IMR-90 (cell line): Measurements from ENCODE around the gene ANK2. TPM values are rescaled to one million over a fixed set of nuclear protein-coding genes. Genes with fewer than 3 reads are reported as not detected.

ENCODE experiments used
- ATAC-seq: fragments of 200-7000 bp; cut with Tn5 transposase; 2 replicates; pipeline ENCODE4 v1.9.1; 2020; ENCODE audit warnings: low read depth, mild to moderate bottlenecking, moderate library complexity
- BruUV-seq: library from RNA; stranded (reverse); fragments of 400-500 nt; replicated peaks from 2 replicates; lab custom pipeline; 2021; lab: Mats Ljungman, UMichigan
- CTCF ChIA-PET: fragments of 300-600 bp; formaldehyde crosslinking; extraction: SDS; loops from one replicate; lab custom pipeline; 2021; ENCODE audit warnings: antibody characterized with exemption; lab: Yijun Ruan, JAX
- POLR2A ChIA-PET: fragments of 300-600 bp; sonication (Branson Sonifier 250); formaldehyde crosslinking; loops from one replicate; lab custom pipeline; 2022; ENCODE audit warnings: antibody characterized with exemption; ENCODE audit not compliant: unreplicated experiment; lab: Charles Lee
- DNase-seq: peaks from one replicate; pipeline ENCODE4 v3.0.0; 2013
- H2AFZ ChIP-seq: replicated peaks from 2 replicates; pipeline ENCODE3; 2013; ENCODE audit warnings: low read length, mild to moderate bottlenecking; ENCODE audit not compliant: poor library complexity
- H2AK5ac ChIP-seq: 2 replicates; pipeline ENCODE4 v1.6.1; 2013; ENCODE audit warnings: low read depth, low read length, inconsistent platforms
- H2AK9ac ChIP-seq: replicated peaks from 2 replicates; pipeline ENCODE3; 2013; ENCODE audit warnings: mild to moderate bottlenecking, low read depth, low read length, moderate library complexity; ENCODE audit not compliant: poor library complexity
- H2BK120ac ChIP-seq: 2 replicates; pipeline ENCODE4 v1.6.1; 2013; ENCODE audit warnings: low read depth, low read length, inconsistent platforms
- H2BK15ac ChIP-seq: 3 replicates; pipeline ENCODE4 v1.6.1; 2013; ENCODE audit warnings: low read depth, low read length, inconsistent platforms
- H2BK20ac ChIP-seq: 2 replicates; pipeline ENCODE4 v1.6.1; 2013; ENCODE audit warnings: low read depth, mild to moderate bottlenecking, inconsistent platforms, low read length, moderate library complexity
- H2BK5ac ChIP-seq: 2 replicates; pipeline ENCODE4 v1.6.1; 2013; ENCODE audit warnings: mild to moderate bottlenecking, low read depth, low read length, inconsistent platforms; ENCODE audit not compliant: poor library complexity, severe bottlenecking
- H3K14ac ChIP-seq: replicated peaks from 2 replicates; pipeline ENCODE4 v1.6.1; 2013; ENCODE audit warnings: low read depth, low read length, inconsistent platforms
- H3K18ac ChIP-seq: 2 replicates; pipeline ENCODE4 v1.6.1; 2013; ENCODE audit warnings: low read depth, low read length, control low read depth
- H3K23ac ChIP-seq: 2 replicates; pipeline ENCODE4 v1.6.1; 2013; ENCODE audit warnings: low read depth, low read length, inconsistent platforms
- H3K27ac ChIP-seq: 2 replicates; pipeline ENCODE4 v1.5.1; 2013; ENCODE audit warnings: mild to moderate bottlenecking, control low read depth, low read length; ENCODE audit not compliant: insufficient read depth
- H3K27me3 ChIP-seq: 2 replicates; pipeline ENCODE4 v1.6.1; 2013; ENCODE audit warnings: low read length; ENCODE audit not compliant: control insufficient read depth, insufficient read depth
- H3K36me3 ChIP-seq: 2 replicates; pipeline ENCODE4 v1.6.1; 2013; ENCODE audit warnings: low read length, mixed read lengths; ENCODE audit not compliant: control insufficient read depth, insufficient read depth
- H3K4ac ChIP-seq: 2 replicates; pipeline ENCODE4 v1.6.1; 2013; ENCODE audit warnings: low read depth, low read length, inconsistent platforms
- H3K4me1 ChIP-seq: 2 replicates; pipeline ENCODE4 v1.6.1; 2013; ENCODE audit warnings: low read length, mixed read lengths; ENCODE audit not compliant: control insufficient read depth, insufficient read depth
- H3K4me2 ChIP-seq: 2 replicates; pipeline ENCODE4 v1.6.1; 2013; ENCODE audit warnings: low read depth, mild to moderate bottlenecking, control low read depth, low read length, moderate library complexity
- H3K4me3 ChIP-seq: 2 replicates; pipeline ENCODE4 v1.5.1; 2013; ENCODE audit warnings: low read depth, mild to moderate bottlenecking, control low read depth, low read length, moderate library complexity; ENCODE audit not compliant: insufficient read depth
- H3K56ac ChIP-seq: 2 replicates; pipeline ENCODE4 v1.6.1; 2013; ENCODE audit warnings: low read length, inconsistent platforms; ENCODE audit not compliant: insufficient read depth; ENCODE audit errors: extremely low read depth
- H3K79me1 ChIP-seq, 2 experiments: 2 replicates each; pipeline ENCODE4 v1.6.1; 2013; ENCODE audit warnings: low read length in 2 of 2, inconsistent platforms in 1 of 2, low read depth in 1 of 2
- H3K9ac ChIP-seq: 2 replicates; pipeline ENCODE4 v1.6.1; 2013; ENCODE audit warnings: low read depth, low read length, control low read depth
- H3K9me1 ChIP-seq: 2 replicates; pipeline ENCODE4 v1.6.1; 2013; ENCODE audit warnings: low read length, inconsistent platforms; ENCODE audit not compliant: insufficient read depth
- H3K9me3 ChIP-seq: 2 replicates; pipeline ENCODE4 v1.6.1; 2013; ENCODE audit warnings: low read length; ENCODE audit not compliant: control insufficient read depth, insufficient read depth
- H4K20me1 ChIP-seq: 2 replicates; pipeline ENCODE4 v1.6.1; 2013; ENCODE audit warnings: low read length, inconsistent platforms; ENCODE audit not compliant: insufficient read depth
- H4K5ac ChIP-seq: 2 replicates; pipeline ENCODE4 v1.6.1; 2013; ENCODE audit warnings: mild to moderate bottlenecking, low read depth, low read length, control low read depth
- H4K8ac ChIP-seq, 2 experiments: 2 replicates each; pipeline ENCODE4 v1.6.1; 2013; ENCODE audit warnings: low read depth in 2 of 2, low read length in 2 of 2, control low read depth in 1 of 2, inconsistent platforms in 1 of 2
- H4K91ac ChIP-seq: 2 replicates; pipeline ENCODE4 v1.6.1; 2013; ENCODE audit warnings: low read depth, low read length, inconsistent platforms; ENCODE audit not compliant: insufficient read depth
- CEBPB ChIP-seq: IDR thresholded peaks from 2 replicates; pipeline ENCODE4 v1.6.1; 2012; ENCODE audit warnings: low read depth, low read length, improper control_type of control experiment
- CHD1 ChIP-seq: IDR thresholded peaks from 2 replicates; pipeline ENCODE4 v1.6.1; 2012; ENCODE audit warnings: low read depth, low read length, improper control_type of control experiment
- CTCF ChIP-seq: conservative IDR thresholded peaks from 2 replicates; pipeline ENCODE4 v1.5.1; 2012; ENCODE audit warnings: mild to moderate bottlenecking, low read depth, low read length, improper control_type of control experiment
- ELK1 ChIP-seq: fragments of 150-350 bp; IDR thresholded peaks from 2 replicates; pipeline ENCODE4 v1.6.1; 2016; ENCODE audit warnings: low read depth, mild to moderate bottlenecking, low read length, moderate library complexity, borderline replicate concordance
- MAZ ChIP-seq: IDR thresholded peaks from 2 replicates; pipeline ENCODE4 v1.6.1; 2012; ENCODE audit warnings: low read depth, mild to moderate bottlenecking, low read length, improper control_type of control experiment, moderate library complexity, borderline replicate concordance
- MXI1 ChIP-seq: IDR thresholded peaks from 2 replicates; pipeline ENCODE4 v1.6.1; 2012; ENCODE audit warnings: low read depth, mild to moderate bottlenecking, low read length, moderate library complexity, borderline replicate concordance
- NFE2L2 ChIP-seq: fragments of 150-350 bp; IDR thresholded peaks from 2 replicates; pipeline ENCODE4 v1.6.1; 2016; ENCODE audit warnings: low read depth, mild to moderate bottlenecking, low read length
- RCOR1 ChIP-seq: IDR thresholded peaks from 2 replicates; pipeline ENCODE4 v1.6.1; 2012; ENCODE audit warnings: mild to moderate bottlenecking, low read length, improper control_type of control experiment; ENCODE audit not compliant: insufficient replicate concordance
- RFX5 ChIP-seq: IDR thresholded peaks from 2 replicates; pipeline ENCODE4 v1.8.0; 2012; ENCODE audit warnings: low read depth, mild to moderate bottlenecking, low read length, moderate library complexity
- SMC3 ChIP-seq: fragments of 150-350 bp; IDR thresholded peaks from 2 replicates; pipeline ENCODE4 v1.6.1; 2016; ENCODE audit warnings: low read depth, mild to moderate bottlenecking, antibody characterized with exemption, low read length, moderate library complexity
- USF2 ChIP-seq: fragments of 150-350 bp; IDR thresholded peaks from 2 replicates; pipeline ENCODE4 v1.6.1; 2017; ENCODE audit warnings: mild to moderate bottlenecking, antibody characterized with exemption, low read length, low read depth
- WGBS, 2 experiments: methylation state at CpG; one replicate each; pipeline versions ENCODE4 v1.1.5 to v1.1.7; 2013; ENCODE audit warnings: missing lambda C conversion rate in 2 of 2; ENCODE audit not compliant: insufficient read length in 1 of 2; ENCODE audit errors: extremely low coverage in 2 of 2; 5-methylcytosine and 5-hydroxymethylcytosine counted together
- dilution Hi-C: fragments of 300-500 bp; cut with HindIII; formaldehyde crosslinking; loops from one replicate; pipeline ENCODE4 v1.14.3; 2018; ENCODE audit warnings: low sequenced_read_pairs; ENCODE audit not compliant: unreplicated experiment
- in situ Hi-C: fragments of 300-500 bp; cut with MboI; formaldehyde crosslinking; loops from 3 replicates; pipeline ENCODE4 v1.14.3; 2019; ENCODE audit warnings: low sequenced_read_pairs, inconsistent platforms, mixed read lengths
- intact Hi-C: fragments of 100-400 bp; cut with micrococcal nuclease; formaldehyde crosslinking; loops from 2 replicates; pipeline ENCODE4 v1.10.0; 2022
- polyA plus RNA-seq, 3 experiments: library from polyadenylated mRNA; depleted of rRNA; stranded (reverse); fragments of >200 nt; gene quantifications; 2 replicates each; pipeline ENCODE4 v1.2.3, GENCODE V29; 2012; ENCODE audit warnings: low replicate concordance in 1 of 3
- total RNA-seq: library from RNA; depleted of rRNA; stranded (reverse); fragments of >200 nt; gene quantifications from 2 replicates; pipeline ENCODE4 v1.2.3, GENCODE V29; 2012

The ANK2 gene
- total and polyA plus RNA-seq, 2 of the 4 experiments (the other 2 are of a cell fraction): 0.82 to 6.6 TPM

- 100% methylated on average over 1 of the region's 5 CpGs; no CpG with 5 or more reads in 1 of the 2 experiments for WGBS, 2 experiments
- no peak overlapping the region for H3K27ac ChIP-seq
- BruUV-seq: no TSS peak
- H2BK20ac ChIP-seq: no peak overlapping the region
- CTCF ChIA-PET: interaction anchor here (0.5 kb wide), 1 partner anchor 1730 kb away, joined by 5 read pairs; no protein-coding TSS in a partner anchor
- H3K18ac ChIP-seq: no peak overlapping the region
- H3K4me3 ChIP-seq: no peak overlapping the region
- H2BK120ac ChIP-seq: no peak overlapping the region
- ATAC-seq: no peak
- H4K20me1 ChIP-seq: no peaks in the 10 kb centered on the region
- H2BK15ac ChIP-seq: no peak overlapping the region
- no peak overlapping the region for H3K4me2 ChIP-seq
- H4K8ac ChIP-seq: no peak overlapping the region
- no peak overlapping the region for H3K9ac ChIP-seq
- intact Hi-C loops: no loop called here
- in situ Hi-C loops: no loop called here
- H3K79me1 ChIP-seq: no peaks in the 10 kb centered on the region
- dilution Hi-C loops: no loop called here
- no peak overlapping the region for H2AK9ac ChIP-seq
- H3K9me3 ChIP-seq: no peaks in the 10 kb centered on the region
- H2AFZ ChIP-seq: no peak overlapping the region
- H3K4me1 ChIP-seq: no peaks in the 10 kb centered on the region
- no peak overlapping the region for H3K23ac ChIP-seq
- no peak overlapping the region for H4K5ac ChIP-seq
- no peak overlapping the region for H4K91ac ChIP-seq
- no peaks in the 10 kb centered on the region for H3K36me3 ChIP-seq
- H3K9me1 ChIP-seq: no peaks in the 10 kb centered on the region
- no peak overlapping the region for H2BK5ac ChIP-seq
- no peaks in the 10 kb centered on the region; the same call in none of the 2 replicates for H3K27me3 ChIP-seq
- TF ChIP-seq NFE2L2 (no peak), RFX5 (no peak), RCOR1 (no peak), SMC3 (no peak), MXI1 (no peak), CTCF (no peak), MAZ (no peak), CEBPB (no peak), CHD1 (no peak), USF2 (no peak), ELK1 (no peak)
- POLR2A ChIA-PET: no interaction called here
- no peak overlapping the region for H3K4ac ChIP-seq
- no peak overlapping the region for H3K56ac ChIP-seq
- H2AK5ac ChIP-seq: no peak overlapping the region
- no peak overlapping the region for H3K14ac ChIP-seq
- DNase-seq: no peak
Observed at GRCh38 chr4:113317523-113317922, 268.1 kb downstream of the ANK2 start.
